ENCODE data around the gene CPNE4. TPM values are rescaled to one million over a fixed set of nuclear protein-coding genes. Genes with fewer than 3 reads are reported as not detected.

CPNE4 gene
- total RNA-seq, 1 experiment from 2014 or later = not detected

GRCh38 chr3:131850223-131850622 is 184.6 kb downstream of the CPNE4 start:
- DNase-seq (no peak), ATAC-seq (no peak)
- BruUV-seq (replicated peaks) = no TSS peak
- Histone ChIP-seq H3K9ac (ENCODE audit: low read length) (no peak overlapping the region), H3K4me1 (ENCODE audit: insufficient read depth, low read length) (peaks cover 3% of the 10 kb centered on the region; the same call in 1 of the 2 replicates), H3K79me2 (ENCODE audit: low read length) (no peaks in the 10 kb centered on the region), H3K36me3 (ENCODE audit: low read depth, low read length) (no peaks in the 10 kb centered on the region), H3K9me3 (ENCODE audit: low read length) (no peaks in the 10 kb centered on the region), H3K9me2 (replicated peaks; ENCODE audit: low read length) (no peaks in the 10 kb centered on the region), H4K20me1 (ENCODE audit: low read length) (no peaks in the 10 kb centered on the region), H3F3A (ENCODE audit: low read length, unreplicated experiment) (no peaks in the 10 kb centered on the region), H3K27me3 (ENCODE audit: low read length) (no peaks in the 10 kb centered on the region), H3K4me2 (ENCODE audit: low read length) (no peak overlapping the region), H3K4me3 (ENCODE audit: low read length) (no peak overlapping the region), H2AFZ (ENCODE audit: low read length) (no peak overlapping the region), H3K27ac (ENCODE audit: low read length) (no peak overlapping the region)
- ChIA-PET POLR2A (ENCODE audit: unreplicated experiment) (no interaction called here), CTCF (no interaction called here)
- intact Hi-C loops (cut with micrococcal nuclease) = no loop called here
- TF ChIP-seq EZH2 (IDR thresholded peaks at IDR 0.05; ENCODE audit: low read length, unreplicated experiment) (no peak), EZH2phosphoT487 (IDR thresholded peaks at IDR 0.05; ENCODE audit: borderline replicate concordance, low read length) (no peak)
- TF ChIP-seq, protein P1, sequence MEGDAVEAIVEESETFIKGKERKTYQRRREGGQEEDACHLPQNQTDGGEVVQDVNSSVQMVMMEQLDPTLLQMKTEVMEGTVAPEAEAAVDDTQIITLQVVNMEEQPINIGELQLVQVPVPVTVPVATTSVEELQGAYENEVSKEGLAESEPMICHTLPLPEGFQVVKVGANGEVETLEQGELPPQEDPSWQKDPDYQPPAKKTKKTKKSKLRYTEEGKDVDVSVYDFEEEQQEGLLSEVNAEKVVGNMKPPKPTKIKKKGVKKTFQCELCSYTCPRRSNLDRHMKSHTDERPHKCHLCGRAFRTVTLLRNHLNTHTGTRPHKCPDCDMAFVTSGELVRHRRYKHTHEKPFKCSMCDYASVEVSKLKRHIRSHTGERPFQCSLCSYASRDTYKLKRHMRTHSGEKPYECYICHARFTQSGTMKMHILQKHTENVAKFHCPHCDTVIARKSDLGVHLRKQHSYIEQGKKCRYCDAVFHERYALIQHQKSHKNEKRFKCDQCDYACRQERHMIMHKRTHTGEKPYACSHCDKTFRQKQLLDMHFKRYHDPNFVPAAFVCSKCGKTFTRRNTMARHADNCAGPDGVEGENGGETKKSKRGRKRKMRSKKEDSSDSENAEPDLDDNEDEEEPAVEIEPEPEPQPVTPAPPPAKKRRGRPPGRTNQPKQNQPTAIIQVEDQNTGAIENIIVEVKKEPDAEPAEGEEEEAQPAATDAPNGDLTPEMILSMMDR (conservative IDR thresholded peaks at IDR 0.05; ENCODE audit: low read depth, low read length) = no peak

DNA sequence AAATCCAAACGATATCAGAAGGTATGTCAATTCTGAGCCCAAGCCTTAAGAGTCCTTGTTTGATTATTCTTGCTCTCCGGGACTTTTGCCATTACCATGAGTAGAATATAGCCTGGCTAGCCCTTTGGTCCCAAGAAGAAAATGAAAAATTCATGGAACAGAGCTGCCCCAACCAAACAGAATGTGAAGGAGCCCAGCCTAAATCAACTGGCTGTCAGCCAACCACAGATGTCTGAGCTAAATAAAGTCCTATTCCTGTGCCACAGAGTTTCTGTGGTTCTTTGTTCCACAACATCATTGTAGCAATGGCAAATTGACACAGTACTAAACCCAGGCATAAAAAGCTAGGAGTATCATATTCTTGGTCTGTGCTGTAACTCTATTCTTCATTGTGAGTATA is 185.2 kb downstream of the CPNE4 start:
- ChIA-PET POLR2A (ENCODE audit: unreplicated experiment) (no interaction called here), CTCF (no interaction called here)
- no peak overlapping the region for H2AFZ ChIP-seq (ENCODE audit: low read length)
- ATAC-seq (no peak), DNase-seq (no peak)
- TF ChIP-seq, protein P1 (conservative IDR thresholded peaks at IDR 0.05; ENCODE audit: low read depth, low read length) = no peak
- no peak for TF ChIP-seq EZH2phosphoT487 (IDR thresholded peaks at IDR 0.05; ENCODE audit: borderline replicate concordance, low read length)
- TF ChIP-seq EZH2 (IDR thresholded peaks at IDR 0.05; ENCODE audit: low read length, unreplicated experiment) = no peak
- no peaks in the 10 kb centered on the region for H4K20me1 ChIP-seq (ENCODE audit: low read length)
- H3K27ac ChIP-seq (ENCODE audit: low read length) = no peak overlapping the region
- H3K79me2 ChIP-seq (ENCODE audit: low read length) = no peaks in the 10 kb centered on the region
- no peak overlapping the region for H3K4me3 ChIP-seq (ENCODE audit: low read length)
- intact Hi-C loops (cut with micrococcal nuclease) = no loop called here
- no peaks in the 10 kb centered on the region for H3K36me3 ChIP-seq (ENCODE audit: low read depth, low read length)
- peaks cover 3% of the 10 kb centered on the region; the same call in 1 of the 2 replicates for H3K4me1 ChIP-seq (ENCODE audit: insufficient read depth, low read length)
- H3K9ac ChIP-seq (ENCODE audit: low read length) = no peak overlapping the region
- H3K9me2 ChIP-seq (replicated peaks; ENCODE audit: low read length) = no peaks in the 10 kb centered on the region
- no peaks in the 10 kb centered on the region for H3K9me3 ChIP-seq (ENCODE audit: low read length)
- no TSS peak for BruUV-seq (replicated peaks)
- H3K4me2 ChIP-seq (ENCODE audit: low read length) = no peak overlapping the region
- no peaks in the 10 kb centered on the region for H3K27me3 ChIP-seq (ENCODE audit: low read length)
- H3F3A ChIP-seq (ENCODE audit: low read length, unreplicated experiment) = no peaks in the 10 kb centered on the region

DNA sequence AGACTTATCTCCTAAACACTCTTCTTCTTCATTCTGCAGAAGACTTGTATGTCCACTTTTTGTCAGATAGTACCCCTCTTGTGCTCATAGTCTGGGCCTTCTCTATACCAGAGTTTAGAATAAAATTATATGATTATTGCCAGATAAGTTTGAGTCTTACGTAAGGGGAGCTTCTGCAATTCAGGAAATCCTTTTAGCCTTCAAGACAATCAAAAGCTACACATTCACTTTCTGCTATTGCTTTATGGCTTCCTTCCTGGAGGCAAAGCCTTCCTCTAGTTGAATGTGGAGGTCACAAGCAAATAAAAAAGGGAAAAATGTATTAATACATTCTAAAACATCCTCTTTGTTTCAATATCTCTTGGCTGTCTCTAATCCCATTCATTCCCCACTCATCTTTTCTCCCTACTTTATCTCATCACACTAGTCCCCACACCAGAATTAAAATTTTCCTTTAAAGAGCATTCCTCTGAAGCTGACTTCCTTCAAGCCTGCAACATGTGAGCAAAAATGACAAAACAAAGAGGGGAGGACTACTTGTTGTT is 186.8 kb downstream of the CPNE4 start:
- H3K4me1 ChIP-seq (ENCODE audit: insufficient read depth, low read length) = peaks cover 3% of the 10 kb centered on the region; the same call in 1 of the 2 replicates
- DNase-seq (no peak), ATAC-seq (no peak)
- H3K9me2 ChIP-seq (replicated peaks; ENCODE audit: low read length) = no peaks in the 10 kb centered on the region
- no peak overlapping the region for H3K4me3 ChIP-seq (ENCODE audit: low read length)
- H3K36me3 ChIP-seq (ENCODE audit: low read depth, low read length) = no peaks in the 10 kb centered on the region
- BruUV-seq (replicated peaks) = no TSS peak
- H3K9me3 ChIP-seq (ENCODE audit: low read length) = no peaks in the 10 kb centered on the region
- POLR2A ChIA-PET (ENCODE audit: unreplicated experiment) = no interaction called here
- H3K79me2 ChIP-seq (ENCODE audit: low read length) = no peaks in the 10 kb centered on the region
- no peaks in the 10 kb centered on the region for H3K27me3 ChIP-seq (ENCODE audit: low read length)
- no peaks in the 10 kb centered on the region for H3F3A ChIP-seq (ENCODE audit: low read length, unreplicated experiment)
- TF ChIP-seq EZH2 (IDR thresholded peaks at IDR 0.05; ENCODE audit: low read length, unreplicated experiment) (no peak), EZH2phosphoT487 (IDR thresholded peaks at IDR 0.05; ENCODE audit: borderline replicate concordance, low read length) (no peak)
- TF ChIP-seq, protein P1 (conservative IDR thresholded peaks at IDR 0.05; ENCODE audit: low read depth, low read length) = no peak
- H3K9ac ChIP-seq (ENCODE audit: low read length) = no peak overlapping the region
- no peak overlapping the region for H2AFZ ChIP-seq (ENCODE audit: low read length)
- no peak overlapping the region for H3K4me2 ChIP-seq (ENCODE audit: low read length)
- H3K27ac ChIP-seq (ENCODE audit: low read length) = no peak overlapping the region
- H4K20me1 ChIP-seq (ENCODE audit: low read length) = no peaks in the 10 kb centered on the region
- intact Hi-C loops (cut with micrococcal nuclease) = no loop called here
- CTCF ChIA-PET = no interaction called here
